OCI-LY3 (cell line): ENCODE measurements around the gene LRP11.

Experiments
- EZH2phosphoT487 ChIP-seq: fragments of 200-600 bp; shearing (Covaris generic); IDR thresholded peaks from 2 replicates; pipeline ENCODE4 v1.6.1; 2018; ENCODE audit warnings: antibody characterized with exemption, mixed run types, low read depth
- TF ChIP-seq, protein P1 (sequence below): fragments of 200-600, 300-600 bp; sonication (generic); IDR thresholded peaks from 2 replicates; pipeline ENCODE4 v1.5.1; 2014; ENCODE audit warnings: antibody characterized with exemption, low read length, low read depth

DNA sequence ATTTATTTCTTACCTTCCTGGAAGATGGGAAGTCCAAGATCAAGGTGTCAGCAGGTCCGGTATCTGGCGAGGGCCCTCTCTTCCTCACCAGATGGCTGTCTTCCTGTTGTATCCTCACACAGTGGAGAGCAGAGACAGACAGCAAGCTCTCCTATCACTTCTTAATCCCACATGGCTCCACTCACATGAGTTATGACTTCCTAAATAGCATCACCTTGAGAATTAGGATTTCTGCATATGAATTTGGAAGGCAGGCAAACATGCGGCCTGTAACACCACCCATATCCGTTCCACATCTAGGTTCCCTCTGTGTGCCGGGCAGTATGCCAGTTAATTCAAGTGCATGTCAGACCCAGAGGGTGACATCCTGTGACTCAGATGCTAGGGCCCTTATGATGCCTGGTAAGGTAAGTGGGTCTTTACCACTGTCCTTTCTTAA, 31.7 kb upstream of the LRP11 start:
- TF ChIP-seq, protein P1, sequence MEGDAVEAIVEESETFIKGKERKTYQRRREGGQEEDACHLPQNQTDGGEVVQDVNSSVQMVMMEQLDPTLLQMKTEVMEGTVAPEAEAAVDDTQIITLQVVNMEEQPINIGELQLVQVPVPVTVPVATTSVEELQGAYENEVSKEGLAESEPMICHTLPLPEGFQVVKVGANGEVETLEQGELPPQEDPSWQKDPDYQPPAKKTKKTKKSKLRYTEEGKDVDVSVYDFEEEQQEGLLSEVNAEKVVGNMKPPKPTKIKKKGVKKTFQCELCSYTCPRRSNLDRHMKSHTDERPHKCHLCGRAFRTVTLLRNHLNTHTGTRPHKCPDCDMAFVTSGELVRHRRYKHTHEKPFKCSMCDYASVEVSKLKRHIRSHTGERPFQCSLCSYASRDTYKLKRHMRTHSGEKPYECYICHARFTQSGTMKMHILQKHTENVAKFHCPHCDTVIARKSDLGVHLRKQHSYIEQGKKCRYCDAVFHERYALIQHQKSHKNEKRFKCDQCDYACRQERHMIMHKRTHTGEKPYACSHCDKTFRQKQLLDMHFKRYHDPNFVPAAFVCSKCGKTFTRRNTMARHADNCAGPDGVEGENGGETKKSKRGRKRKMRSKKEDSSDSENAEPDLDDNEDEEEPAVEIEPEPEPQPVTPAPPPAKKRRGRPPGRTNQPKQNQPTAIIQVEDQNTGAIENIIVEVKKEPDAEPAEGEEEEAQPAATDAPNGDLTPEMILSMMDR: no peak
- no peak for TF ChIP-seq EZH2phosphoT487
